NCI-H146 (cell line): ENCODE results near the gene MICAL2.

Experiments
- DNase-seq: peaks from one replicate; lab custom pipeline; 2025; lab: John Stamatoyannopoulos, UW

Gene MICAL2

GRCh38 chr11:12110201-12110713, at the start of gene MICAL2:
Gene MICAL2 (plus strand): TSS chr11:12110590. CDS start chr11:12162156, 51,566 bp downstream.
- DNase-seq, result peak; percentile 93

GRCh38 chr11:12061851-12062560, 48.4 kb upstream of the MICAL2 start:
- no peak for DNase-seq

- no peak for DNase-seq
Observed at GRCh38 chr11:12063251-12063650, 47.1 kb upstream of the MICAL2 start.

GRCh38 chr11:12064136-12064953, 46.0 kb upstream of the MICAL2 start:
- DNase-seq, result no peak

GRCh38 chr11:12064954-12065280, 45.5 kb upstream of the MICAL2 start:
- no peak for DNase-seq

GRCh38 chr11:12066056-12066798, 44.2 kb upstream of the MICAL2 start:
- DNase-seq, result peak; percentile 32

- peak; percentile 48 for DNase-seq
Observed at GRCh38 chr11:12066799-12067508, 43.4 kb upstream of the MICAL2 start.

GRCh38 chr11:12067796-12068357, 42.5 kb upstream of the MICAL2 start:
- no peak for DNase-seq

- no peak for DNase-seq
Observed at GRCh38 chr11:12069066-12069676, 41.2 kb upstream of the MICAL2 start.

GRCh38 chr11:12070446-12071267, 39.7 kb upstream of the MICAL2 start:
- no peak for DNase-seq

GRCh38 chr11:12071574-12071973, 38.8 kb upstream of the MICAL2 start:
- DNase-seq, result no peak

- DNase-seq, result no peak
Observed at GRCh38 chr11:12073436-12073835, 37.0 kb upstream of the MICAL2 start.

GRCh38 chr11:12073886-12074285, 36.5 kb upstream of the MICAL2 start:
- no peak for DNase-seq

GRCh38 chr11:12074529-12075195, 35.7 kb upstream of the MICAL2 start:
- no peak for DNase-seq

- DNase-seq, result no peak
Observed at GRCh38 chr11:12075291-12075690, 35.1 kb upstream of the MICAL2 start.

GRCh38 chr11:12075822-12076821, 34.3 kb upstream of the MICAL2 start:
- DNase-seq, result peak; percentile 28

- no peak for DNase-seq
Observed at GRCh38 chr11:12076840-12077534, 33.4 kb upstream of the MICAL2 start.
